Activated CD8-positive, alpha-beta T cell treated with anti-CD3 and anti-CD28 coated beads for 36 hours (primary cell): ENCODE data around the gene MICAL1. TPM values are rescaled to one million over a fixed set of nuclear protein-coding genes. Genes with fewer than 3 reads are reported as not detected.

Experiments
- ATAC-seq: fragments of 200-7000 bp; cut with Tn5 transposase; one replicate; pipeline ENCODE4 v1.10.0; 2021; ENCODE audit warnings: mild to moderate bottlenecking, moderate library complexity
- CTCF ChIA-PET: fragments of 350-600 bp; sonication (Branson Sonifier 250); formaldehyde crosslinking; loops from one replicate; lab custom pipeline; 2021; ENCODE audit warnings: antibody characterized with exemption; lab: Charles Lee
- POLR2A ChIA-PET: fragments of 350-600 bp; sonication (Branson Sonifier 250); formaldehyde crosslinking; loops from one replicate; lab custom pipeline; 2021; ENCODE audit warnings: antibody characterized with exemption; lab: Charles Lee
- DNase-seq: peaks from one replicate; pipeline ENCODE4 v3.0.0-alpha.2; 2020
- H3K27ac Mint-ChIP-seq: one replicate; pipeline ENCODE4 v1.8.0; 2021; ENCODE audit warnings: mild to moderate bottlenecking, mixed read lengths
- H3K27me3 Mint-ChIP-seq: one replicate; pipeline ENCODE4 v1.8.0; 2021; ENCODE audit warnings: mixed read lengths
- H3K36me3 Mint-ChIP-seq: one replicate; pipeline ENCODE4 v1.8.0; 2021; ENCODE audit warnings: low read depth, mixed read lengths
- H3K4me1 Mint-ChIP-seq: one replicate; pipeline ENCODE4 v1.8.0; 2021; ENCODE audit warnings: low read depth, mixed read lengths
- H3K4me3 Mint-ChIP-seq: one replicate; pipeline ENCODE4 v1.8.0; 2021; ENCODE audit warnings: mild to moderate bottlenecking, moderate library complexity, mixed read lengths
- H3K9me3 Mint-ChIP-seq: one replicate; pipeline ENCODE4 v1.8.0; 2021; ENCODE audit warnings: mixed read lengths
- intact Hi-C: fragments of 100-400 bp; cut with micrococcal nuclease; formaldehyde crosslinking; loops from one replicate; pipeline ENCODE4 v1.10.0; 2022
- total RNA-seq, 2 experiments: library from RNA; stranded (reverse); gene quantifications; one replicate each; pipeline ENCODE4 v1.2.3, GENCODE V29; 2021
- TF ChIP-seq, protein P1 (sequence below): fragments of 200-600 bp; IDR thresholded peaks from one replicate; pipeline ENCODE4 v1.8.0; 2022; ENCODE audit warnings: antibody characterized with exemption, mild to moderate bottlenecking

Gene MICAL1
- total RNA-seq, 2 experiments from 2014 or later = 17.7 TPM

DNA sequence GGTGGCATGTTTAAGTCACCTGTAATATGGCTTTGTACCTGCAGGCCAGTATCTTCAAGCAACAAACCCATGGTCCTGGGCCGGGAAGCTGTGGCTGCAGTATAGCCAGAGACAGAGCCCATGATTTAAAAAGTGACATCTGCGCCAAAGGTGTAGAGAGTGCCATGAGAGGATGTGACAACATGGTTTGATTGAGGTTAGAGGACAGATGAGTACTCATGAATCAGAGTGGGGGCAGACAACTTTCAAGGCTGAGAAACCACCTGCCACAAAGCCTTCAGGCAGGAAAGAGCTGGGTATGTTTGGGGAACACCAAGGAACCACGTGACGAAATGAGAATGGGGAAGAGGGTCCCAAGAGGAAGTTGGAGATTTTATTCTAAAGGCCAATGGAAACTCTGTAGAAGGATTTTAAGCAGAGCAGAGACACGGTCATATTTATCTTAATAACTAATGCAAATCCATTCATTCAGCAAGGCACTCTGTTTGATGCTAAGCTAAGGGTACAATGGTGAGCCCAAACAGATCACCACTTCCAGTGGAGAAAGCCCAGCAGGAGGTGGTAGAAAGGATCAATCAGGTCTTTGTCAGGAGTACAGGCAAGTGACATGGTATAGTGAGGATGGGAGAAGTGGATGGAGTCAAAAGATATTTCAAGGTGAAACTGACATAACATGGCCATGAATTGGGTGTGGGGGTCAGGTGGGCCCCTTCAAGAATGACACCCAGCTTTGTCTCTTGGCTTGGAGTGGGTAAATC, 3.4 kb upstream of the MICAL1 start:
- intact Hi-C loops = no loop called here
- peaks cover 70% of the 10 kb centered on the region for H3K4me1 Mint-ChIP-seq

DNA sequence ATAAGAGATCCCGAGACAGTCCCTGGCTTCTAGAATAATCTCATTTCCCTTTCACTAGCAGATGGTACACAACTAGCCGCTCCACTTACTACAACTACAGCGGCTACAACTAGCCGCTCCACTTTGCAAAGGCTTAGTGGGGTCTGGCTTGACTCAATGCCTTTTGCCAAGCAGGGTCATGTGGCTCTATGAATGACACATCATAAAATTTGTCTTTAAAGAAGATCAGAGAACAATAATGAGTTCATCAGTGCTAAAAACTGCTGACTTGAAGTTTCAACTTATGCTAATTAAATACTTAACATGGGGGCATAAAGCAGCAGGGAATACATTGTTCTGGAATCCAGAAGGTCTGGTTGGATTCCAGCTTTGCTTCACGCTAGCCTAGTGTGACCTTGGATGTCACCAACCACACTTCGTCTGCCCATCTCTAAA, 2.0 kb upstream of the MICAL1 start:
- no peak overlapping the region for H3K4me3 Mint-ChIP-seq
- peaks cover 24% of the 10 kb centered on the region for H3K36me3 Mint-ChIP-seq
- TF ChIP-seq, protein P1, sequence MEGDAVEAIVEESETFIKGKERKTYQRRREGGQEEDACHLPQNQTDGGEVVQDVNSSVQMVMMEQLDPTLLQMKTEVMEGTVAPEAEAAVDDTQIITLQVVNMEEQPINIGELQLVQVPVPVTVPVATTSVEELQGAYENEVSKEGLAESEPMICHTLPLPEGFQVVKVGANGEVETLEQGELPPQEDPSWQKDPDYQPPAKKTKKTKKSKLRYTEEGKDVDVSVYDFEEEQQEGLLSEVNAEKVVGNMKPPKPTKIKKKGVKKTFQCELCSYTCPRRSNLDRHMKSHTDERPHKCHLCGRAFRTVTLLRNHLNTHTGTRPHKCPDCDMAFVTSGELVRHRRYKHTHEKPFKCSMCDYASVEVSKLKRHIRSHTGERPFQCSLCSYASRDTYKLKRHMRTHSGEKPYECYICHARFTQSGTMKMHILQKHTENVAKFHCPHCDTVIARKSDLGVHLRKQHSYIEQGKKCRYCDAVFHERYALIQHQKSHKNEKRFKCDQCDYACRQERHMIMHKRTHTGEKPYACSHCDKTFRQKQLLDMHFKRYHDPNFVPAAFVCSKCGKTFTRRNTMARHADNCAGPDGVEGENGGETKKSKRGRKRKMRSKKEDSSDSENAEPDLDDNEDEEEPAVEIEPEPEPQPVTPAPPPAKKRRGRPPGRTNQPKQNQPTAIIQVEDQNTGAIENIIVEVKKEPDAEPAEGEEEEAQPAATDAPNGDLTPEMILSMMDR = no peak
- POLR2A ChIA-PET = interaction anchor here (2.7 to 8.3 kb wide), 3 partner anchors 14 to 75 kb away, joined by 13 to 119 read pairs (median 39); partner anchors contain the start of genes CD164, PPIL6, SMPD2 and ZBTB24
- H3K27me3 Mint-ChIP-seq = no peaks in the 10 kb centered on the region
- CTCF ChIA-PET = interaction anchor here (0.9 to 2.3 kb wide), 4 partner anchors 16 to 269 kb away, joined by 3 to 11 read pairs (median 6); partner anchors contain the start of genes CD164 and ZBTB24
- ATAC-seq (no peak), DNase-seq (no peak)
- peaks cover 3% of the 10 kb centered on the region for H3K9me3 Mint-ChIP-seq
- peaks cover 76% of the 10 kb centered on the region for H3K4me1 Mint-ChIP-seq
- H3K27ac Mint-ChIP-seq = peak overlapping the region; percentile 12
- intact Hi-C loops = no loop called here

More for the DNA sequence above, 3.4 kb upstream of the MICAL1 start:
- peak overlapping the region; percentile 74 for H3K27ac Mint-ChIP-seq
- TF ChIP-seq, protein P1 = no peak
- DNase-seq (peak; percentile 69), ATAC-seq (peak; percentile 66)
- ChIA-PET POLR2A (interaction anchor here (0.7 to 8.3 kb wide), 5 partner anchors 10 to 77 kb away, joined by 3 to 119 read pairs (median 4); partner anchors contain the start of genes CD164, PPIL6 and SMPD2), CTCF (interaction anchor here (1.2 to 2.2 kb wide), 3 partner anchors 10 to 77 kb away, joined by 4 to 7 read pairs (median 7); partner anchors contain the start of genes CD164, PPIL6 and SMPD2)
- H3K4me3 Mint-ChIP-seq = no peak overlapping the region
- H3K9me3 Mint-ChIP-seq = peaks cover 3% of the 10 kb centered on the region
- H3K36me3 Mint-ChIP-seq = peaks cover 32% of the 10 kb centered on the region
- H3K27me3 Mint-ChIP-seq = no peaks in the 10 kb centered on the region

DNA sequence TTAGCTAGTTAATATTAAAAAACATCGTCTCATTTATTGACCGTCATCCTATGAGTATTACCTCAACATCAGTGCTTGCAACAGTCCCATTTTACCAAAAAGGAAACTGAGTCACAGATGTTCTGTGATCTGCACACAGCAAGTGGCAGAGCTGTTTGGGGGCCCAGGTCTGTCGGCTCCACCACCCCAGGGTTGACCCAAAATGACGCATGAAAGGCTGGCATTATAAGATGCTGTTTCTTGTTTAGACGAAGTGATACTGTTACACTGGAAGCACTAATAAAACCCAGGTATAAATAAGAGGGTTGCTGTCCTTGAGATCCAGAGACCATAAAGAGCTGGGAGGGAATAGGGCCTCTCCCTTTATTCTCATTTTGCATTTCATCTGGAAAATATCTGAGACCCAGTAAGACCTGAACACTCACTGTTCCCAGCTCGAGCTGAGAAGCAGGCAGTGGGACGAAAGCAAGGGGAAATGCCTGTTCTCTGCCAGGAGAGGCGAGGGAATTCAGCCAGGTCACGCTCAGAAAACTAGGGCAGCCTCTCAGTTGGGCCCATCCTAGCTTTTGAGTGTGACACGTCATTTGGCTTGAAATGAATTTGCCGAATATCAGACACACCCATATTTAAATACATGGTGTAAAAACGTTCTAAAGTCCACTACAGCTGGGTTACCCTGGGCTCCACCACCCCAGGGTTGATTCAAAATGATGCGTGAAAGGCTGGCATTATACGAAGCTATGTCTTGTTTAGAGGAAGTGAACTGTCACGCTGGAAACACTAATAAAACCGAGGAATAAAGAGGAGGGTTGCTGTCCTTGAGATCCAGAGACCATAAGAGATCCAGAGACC, 1.4 kb upstream of the MICAL1 start:
- intact Hi-C loops = no loop called here
- ChIA-PET CTCF (interaction anchor here (1.0 to 2.3 kb wide), 10 partner anchors 12 to 268 kb away, joined by 3 to 11 read pairs (median 6); partner anchors contain the start of genes CD164, PPIL6, SMPD2 and ZBTB24), POLR2A (interaction anchor here (1.1 to 8.3 kb wide), 4 partner anchors 9 to 74 kb away, joined by 5 to 119 read pairs (median 26); partner anchors contain the start of genes CD164, PPIL6, SMPD2 and ZBTB24)
- peaks cover 17% of the 10 kb centered on the region for H3K36me3 Mint-ChIP-seq
- TF ChIP-seq, protein P1 = no peak
- peaks cover 2% of the 10 kb centered on the region for H3K9me3 Mint-ChIP-seq
- H3K27me3 Mint-ChIP-seq = no peaks in the 10 kb centered on the region
- DNase-seq (no peak), ATAC-seq (no peak)
- H3K27ac Mint-ChIP-seq = peak overlapping the region; percentile 12
- no peak overlapping the region for H3K4me3 Mint-ChIP-seq
- peaks cover 73% of the 10 kb centered on the region for H3K4me1 Mint-ChIP-seq

DNA sequence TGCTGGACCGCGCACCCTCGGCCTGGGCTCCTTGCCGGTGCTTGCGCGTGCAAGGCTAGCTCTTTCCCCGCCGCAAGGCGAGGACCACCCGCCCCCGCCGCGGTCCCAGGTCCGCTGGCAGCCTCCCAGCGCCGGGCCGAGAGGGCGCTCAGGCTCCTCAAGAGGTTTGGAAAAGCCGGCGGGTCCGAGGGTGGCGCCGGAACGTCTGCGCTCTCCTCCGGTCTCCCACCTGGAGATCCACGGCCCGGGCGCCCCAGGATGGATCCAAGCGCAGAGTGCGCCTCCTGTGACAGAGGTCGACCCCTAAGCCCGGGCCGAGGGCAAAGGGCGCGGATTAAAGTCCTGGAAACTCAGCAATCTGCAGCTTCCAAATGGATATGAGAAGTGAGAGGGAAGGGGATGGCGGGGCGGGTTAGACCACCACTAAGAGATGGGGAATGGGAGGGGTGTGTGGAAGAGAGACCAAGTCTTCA, 575 bp upstream of the MICAL1 start:
- H3K4me3 Mint-ChIP-seq = peak overlapping the region; percentile 90
- intact Hi-C loops = no loop called here
- POLR2A ChIA-PET = interaction anchor here (0.9 to 8.3 kb wide), 8 partner anchors 8 to 83 kb away, joined by 3 to 119 read pairs (median 10); partner anchors contain the start of genes CD164, PPIL6, SMPD2 and ZBTB24
- H3K4me1 Mint-ChIP-seq = peaks cover 72% of the 10 kb centered on the region
- TF ChIP-seq, protein P1 = peak; percentile 1
- no peak for DNase-seq
- H3K27me3 Mint-ChIP-seq = no peaks in the 10 kb centered on the region
- H3K9me3 Mint-ChIP-seq = no peaks in the 10 kb centered on the region
- CTCF ChIA-PET = interaction anchor here (0.7 to 2.3 kb wide), 12 partner anchors 9 to 267 kb away, joined by 3 to 11 read pairs (median 4); partner anchors contain the start of genes CD164, PPIL6, SMPD2 and ZBTB24
- H3K36me3 Mint-ChIP-seq = peaks cover 11% of the 10 kb centered on the region
- no peak overlapping the region for H3K27ac Mint-ChIP-seq
- ATAC-seq = no peak
